ENCODE results near the gene C16orf89.

C16orf89 gene

DNA sequence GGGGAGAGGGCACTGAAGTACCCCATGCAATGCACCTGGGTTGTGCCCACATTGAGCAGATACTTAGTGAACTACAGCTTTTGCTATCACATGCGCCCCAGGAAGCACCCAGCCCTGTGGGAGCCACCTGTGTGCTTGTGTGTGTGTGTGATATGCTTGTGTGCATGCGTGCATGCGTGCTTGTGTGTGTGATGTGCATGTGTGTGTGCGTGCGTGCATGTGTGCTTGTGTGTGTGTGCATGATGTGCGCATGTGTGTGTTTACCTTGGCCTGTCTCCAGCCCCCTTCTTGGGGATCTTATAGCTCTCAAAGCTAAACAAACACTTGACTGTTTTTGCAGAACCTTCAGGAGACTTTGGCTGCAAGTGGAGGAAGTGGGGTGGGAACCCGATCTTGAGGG is 841 bp downstream of the C16orf89 start:
- no peak for DNase-seq (ENCODE audit: low spot score)
- TF ChIP-seq, protein P1, sequence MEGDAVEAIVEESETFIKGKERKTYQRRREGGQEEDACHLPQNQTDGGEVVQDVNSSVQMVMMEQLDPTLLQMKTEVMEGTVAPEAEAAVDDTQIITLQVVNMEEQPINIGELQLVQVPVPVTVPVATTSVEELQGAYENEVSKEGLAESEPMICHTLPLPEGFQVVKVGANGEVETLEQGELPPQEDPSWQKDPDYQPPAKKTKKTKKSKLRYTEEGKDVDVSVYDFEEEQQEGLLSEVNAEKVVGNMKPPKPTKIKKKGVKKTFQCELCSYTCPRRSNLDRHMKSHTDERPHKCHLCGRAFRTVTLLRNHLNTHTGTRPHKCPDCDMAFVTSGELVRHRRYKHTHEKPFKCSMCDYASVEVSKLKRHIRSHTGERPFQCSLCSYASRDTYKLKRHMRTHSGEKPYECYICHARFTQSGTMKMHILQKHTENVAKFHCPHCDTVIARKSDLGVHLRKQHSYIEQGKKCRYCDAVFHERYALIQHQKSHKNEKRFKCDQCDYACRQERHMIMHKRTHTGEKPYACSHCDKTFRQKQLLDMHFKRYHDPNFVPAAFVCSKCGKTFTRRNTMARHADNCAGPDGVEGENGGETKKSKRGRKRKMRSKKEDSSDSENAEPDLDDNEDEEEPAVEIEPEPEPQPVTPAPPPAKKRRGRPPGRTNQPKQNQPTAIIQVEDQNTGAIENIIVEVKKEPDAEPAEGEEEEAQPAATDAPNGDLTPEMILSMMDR (conservative IDR thresholded peaks at IDR 0.05; ENCODE audit: low read depth) = no peak
- ChIA-PET CTCF (no interaction called here), POLR2A (ENCODE audit: low non-redundant PET) (no interaction called here)
- no peak overlapping the region for H3K27ac ChIP-seq

GRCh38 chr16:5062790-5063765 is 2.7 kb downstream of the C16orf89 start:
- H3K27ac ChIP-seq = no peak overlapping the region
- TF ChIP-seq, protein P1 (conservative IDR thresholded peaks at IDR 0.05; ENCODE audit: low read depth) = no peak
- CTCF ChIA-PET = no interaction called here
- POLR2A ChIA-PET (ENCODE audit: low non-redundant PET) = interaction anchor here (0.6 kb wide), 1 partner anchor 11 kb away, joined by 11 read pairs; no protein-coding TSS in a partner anchor
- DNase-seq (ENCODE audit: low spot score) = no peak

- POLR2A ChIA-PET (ENCODE audit: low non-redundant PET) = no interaction called here
- TF ChIP-seq, protein P1 (conservative IDR thresholded peaks at IDR 0.05; ENCODE audit: low read depth) = no peak
- DNase-seq (ENCODE audit: low spot score) = no peak
- H3K27ac ChIP-seq = no peak overlapping the region
- CTCF ChIA-PET = no interaction called here
These were observed 3.7 kb downstream of the C16orf89 start for GRCh38 chr16:5062051-5062450.

DNA sequence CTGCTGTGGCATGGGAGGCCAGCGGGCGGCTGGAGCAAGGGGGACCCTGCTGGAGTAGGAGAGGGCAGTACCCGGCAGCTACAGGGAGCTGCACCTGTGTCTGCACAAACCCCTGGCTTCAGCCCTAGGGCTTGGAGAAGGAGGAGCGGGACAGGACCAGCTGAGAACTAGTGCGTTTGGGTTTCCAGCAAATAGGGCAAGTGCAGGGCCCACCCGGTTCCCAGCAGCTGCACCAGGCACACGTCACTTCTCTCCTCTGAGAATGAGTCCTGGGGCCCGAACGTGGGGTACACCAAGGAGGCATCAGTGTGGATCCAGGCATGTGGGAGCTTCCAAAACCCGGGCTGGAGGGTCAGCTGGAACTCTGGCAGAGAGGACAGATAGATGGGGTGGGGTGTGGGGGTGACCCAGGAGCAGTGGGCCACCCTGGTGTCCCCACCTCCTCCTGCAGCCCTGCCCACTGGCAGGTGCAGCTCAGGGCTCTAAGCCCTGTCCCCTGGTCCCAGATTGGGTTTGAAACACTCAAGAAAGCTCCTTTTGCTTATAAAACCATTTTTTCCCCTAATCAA is 5.6 kb downstream of the C16orf89 start:
- POLR2A ChIA-PET (ENCODE audit: low non-redundant PET) = no interaction called here
- TF ChIP-seq, protein P1 (conservative IDR thresholded peaks at IDR 0.05; ENCODE audit: low read depth) = no peak
- CTCF ChIA-PET = interaction anchor here (0.6 to 0.7 kb wide), 2 partner anchors 11 to 43 kb away, joined by 3 read pairs; no protein-coding TSS in a partner anchor
- no peak overlapping the region for H3K27ac ChIP-seq
- no peak for DNase-seq (ENCODE audit: low spot score)

GRCh38 chr16:5059386-5060072 is 6.2 kb downstream of the C16orf89 start:
- no peak for DNase-seq (ENCODE audit: low spot score)
- H3K27ac ChIP-seq = no peak overlapping the region
- ChIA-PET CTCF (no interaction called here), POLR2A (ENCODE audit: low non-redundant PET) (no interaction called here)
- TF ChIP-seq, protein P1 (conservative IDR thresholded peaks at IDR 0.05; ENCODE audit: low read depth) = no peak

- no peak for DNase-seq (ENCODE audit: low spot score)
- ChIA-PET POLR2A (ENCODE audit: low non-redundant PET) (interaction anchor here (0.6 kb wide), 1 partner anchor 11 kb away, joined by 4 read pairs; no protein-coding TSS in a partner anchor), CTCF (no interaction called here)
- TF ChIP-seq, protein P1 (conservative IDR thresholded peaks at IDR 0.05; ENCODE audit: low read depth) = no peak
- H3K27ac ChIP-seq = no peak overlapping the region
These were observed 7.3 kb downstream of the C16orf89 start for GRCh38 chr16:5058476-5058875.

All from RWPE1 (cell line).